ENCODE data around the gene TMTC2. TPM values are rescaled to one million over a fixed set of nuclear protein-coding genes. Genes with fewer than 3 reads are reported as not detected.

The TMTC2 gene
- polyA plus RNA-seq, 3 donors = 32.3 to 33.5 (median 33.5) TPM

GRCh38 chr12:83005534-83006197, 319.0 kb downstream of the TMTC2 start:
- no peak for DNase-seq

- no peak for DNase-seq
Observed at GRCh38 chr12:83008703-83009102, 322.0 kb downstream of the TMTC2 start.

DNA sequence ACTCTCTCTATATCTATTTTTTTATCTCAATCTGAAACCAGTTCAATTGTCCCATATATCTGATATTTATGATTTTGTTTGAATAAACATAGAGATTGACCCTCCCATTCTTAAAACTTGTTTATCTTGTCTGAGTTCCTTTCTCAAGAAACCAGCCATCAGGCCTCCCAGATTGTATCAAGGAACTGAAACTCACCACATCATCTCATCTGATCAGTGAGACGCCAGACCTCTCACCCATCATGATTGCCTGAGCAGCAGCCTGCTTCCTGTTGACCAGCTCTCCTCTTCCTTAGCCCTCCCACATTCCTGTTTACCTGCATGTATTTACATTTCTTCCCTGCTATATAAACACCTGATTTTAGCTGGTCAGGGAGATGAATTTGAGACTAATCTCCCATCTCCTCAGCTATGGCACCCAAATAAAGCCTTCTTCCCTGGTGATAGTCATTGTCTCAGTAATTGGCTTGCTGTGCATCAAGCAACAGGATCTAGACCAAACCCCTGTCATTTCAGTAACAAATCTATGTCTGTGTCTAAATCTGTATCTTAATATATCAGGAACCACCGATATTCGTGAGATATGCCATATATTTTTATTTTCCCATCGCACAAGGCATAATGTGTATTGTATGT, 323.6 kb downstream of the TMTC2 start:
- DNase-seq = no peak

DNA sequence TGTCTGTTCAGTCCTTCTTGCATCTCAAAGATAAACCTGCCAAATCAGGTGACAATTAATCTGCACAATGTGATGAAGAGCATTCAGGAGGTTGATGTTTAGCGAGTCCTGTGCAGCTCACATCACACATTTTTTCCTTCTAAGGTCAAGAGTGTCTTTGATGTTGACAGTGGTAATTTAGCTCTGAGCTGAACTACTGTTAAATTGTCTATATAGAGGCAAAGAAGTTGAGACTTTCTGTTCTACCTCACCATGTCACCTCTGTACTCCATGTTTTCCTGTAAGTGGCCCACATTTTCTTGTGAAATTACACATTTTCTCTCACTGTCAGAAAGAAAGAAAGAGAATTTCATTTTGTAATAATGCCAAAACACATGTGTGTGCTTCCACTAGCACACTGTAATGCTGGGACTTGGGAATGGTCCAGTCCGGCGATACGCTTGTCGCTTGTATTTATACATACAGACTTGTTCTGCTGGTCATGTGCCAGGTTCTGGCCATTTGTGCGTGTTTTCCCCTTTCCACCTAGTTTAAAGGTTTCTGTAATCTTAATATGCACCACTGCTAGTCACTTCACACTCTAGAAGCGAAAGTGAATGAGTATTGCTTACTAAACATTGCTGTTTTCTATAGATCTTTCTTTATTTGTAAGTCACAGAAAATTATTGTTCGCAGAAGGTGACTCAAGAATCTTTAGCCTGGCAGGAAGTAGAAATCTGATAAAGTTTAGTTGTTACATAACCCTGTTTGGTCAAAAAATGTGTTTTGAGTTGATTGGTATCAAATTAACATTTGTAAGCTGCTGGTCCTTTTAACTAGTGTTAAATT, 328.9 kb downstream of the TMTC2 start:
- peak; percentile 4 for DNase-seq

GRCh38 chr12:83016218-83016835, 329.6 kb downstream of the TMTC2 start:
- DNase-seq = no peak

DNA sequence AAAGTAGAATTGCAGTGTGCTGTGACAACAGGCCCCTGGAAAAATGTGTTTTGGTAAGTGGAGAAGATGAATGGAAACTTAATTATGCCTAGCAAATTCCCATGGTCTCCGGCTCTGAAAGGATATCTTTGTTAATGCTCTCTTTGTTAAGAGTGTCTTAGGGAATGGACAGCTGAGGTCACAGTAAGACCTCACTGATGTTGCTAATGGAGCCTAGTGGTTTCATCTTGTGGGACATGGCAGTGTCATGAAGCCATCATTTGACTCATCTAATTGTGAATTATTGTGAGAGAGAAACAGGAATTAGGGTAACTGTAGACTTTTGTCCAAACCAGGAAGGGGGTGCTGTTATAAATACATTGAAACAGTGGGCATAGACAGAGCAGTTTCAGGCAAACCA, 330.3 kb downstream of the TMTC2 start:
- no peak for DNase-seq

GRCh38 chr12:83018088-83018487, 331.4 kb downstream of the TMTC2 start:
- no peak for DNase-seq

GRCh38 chr12:83027021-83027723, 340.5 kb downstream of the TMTC2 start:
- DNase-seq = no peak

DNA sequence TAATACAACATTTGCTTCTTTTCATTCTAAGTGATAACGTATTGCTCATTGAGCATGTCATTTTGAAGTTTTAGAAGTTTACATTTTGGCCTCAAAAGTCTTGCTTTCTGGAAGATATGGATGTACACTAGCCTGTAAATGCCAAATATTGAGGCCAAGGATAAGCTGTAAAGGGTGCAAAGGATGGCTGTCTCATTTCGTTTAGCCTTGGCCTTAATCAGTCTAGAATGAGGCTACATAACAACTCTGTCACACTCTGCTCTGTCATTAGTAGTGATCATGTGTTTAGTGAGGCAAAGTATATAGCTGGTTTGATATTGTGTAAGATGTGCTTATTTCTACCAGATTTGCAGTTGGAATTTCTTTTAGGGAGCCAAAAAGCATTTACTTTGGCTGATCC, 344.5 kb downstream of the TMTC2 start:
- DNase-seq = no peak

DNA sequence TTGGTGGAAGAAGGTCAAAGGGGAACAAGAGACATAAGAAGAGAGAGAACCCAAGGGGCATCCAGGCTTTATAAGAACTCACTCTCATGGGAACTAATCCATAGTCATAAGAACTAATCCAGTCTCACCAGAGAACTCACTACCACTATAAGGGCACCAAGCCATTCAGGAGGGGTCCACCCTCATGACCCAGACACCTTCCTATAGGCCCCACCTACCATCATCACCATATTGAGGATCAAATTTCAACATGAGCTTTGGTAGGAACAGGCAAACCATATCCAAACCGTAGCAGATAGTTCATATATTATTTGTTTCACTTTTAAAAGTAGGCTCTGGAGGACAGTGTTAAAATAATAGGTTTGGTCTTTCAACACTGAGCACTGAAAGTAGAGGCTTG, 350.1 kb downstream of the TMTC2 start:
- no peak for DNase-seq

GRCh38 chr12:83039413-83039812, 352.7 kb downstream of the TMTC2 start:
- DNase-seq = no peak

GRCh38 chr12:83040339-83040738, 353.6 kb downstream of the TMTC2 start:
- no peak for DNase-seq

DNA sequence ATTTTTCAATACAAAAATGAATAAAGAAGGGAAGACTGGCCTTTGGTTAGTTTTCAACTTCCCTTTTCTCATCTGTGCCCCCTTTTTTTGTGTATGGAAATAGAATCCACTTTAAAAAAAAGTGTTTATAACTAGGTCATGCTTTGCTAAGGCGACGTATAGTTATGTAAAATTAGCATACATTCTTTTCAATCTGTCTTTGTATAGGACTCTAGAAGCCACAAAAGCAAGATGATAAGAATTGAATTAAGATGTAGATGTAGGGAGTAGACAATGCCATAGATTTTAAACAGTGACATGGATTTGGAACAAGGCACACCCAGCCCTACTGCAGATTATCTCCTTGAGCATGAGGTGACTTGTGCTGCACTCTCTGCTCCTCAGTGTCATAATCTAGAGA, 354.3 kb downstream of the TMTC2 start:
- no peak for DNase-seq

- DNase-seq = no peak
Observed at GRCh38 chr12:83042441-83043200, 355.9 kb downstream of the TMTC2 start.

DNA sequence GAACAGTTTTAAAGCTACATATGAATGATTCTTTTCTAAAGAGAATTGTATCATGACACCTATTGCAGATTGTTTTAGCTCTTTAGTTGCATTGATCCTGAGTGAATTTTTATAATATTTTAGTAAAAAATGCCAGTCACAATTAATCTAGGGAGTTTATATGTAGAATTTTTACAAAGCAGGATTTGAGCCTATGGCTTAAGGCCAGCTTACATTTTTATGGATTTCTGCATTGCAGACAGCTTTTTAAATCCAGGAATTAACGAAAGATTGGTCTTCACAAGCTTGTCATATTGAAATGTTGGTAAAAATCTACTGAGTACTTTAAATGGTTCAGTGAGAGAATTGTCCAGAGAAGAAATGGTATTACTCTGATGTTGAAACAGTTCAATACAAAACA, 358.0 kb downstream of the TMTC2 start:
- DNase-seq = no peak

- no peak for DNase-seq
Observed at GRCh38 chr12:83046019-83046418, 359.3 kb downstream of the TMTC2 start.

- DNase-seq = no peak
Observed at GRCh38 chr12:83049306-83049705, 362.6 kb downstream of the TMTC2 start.

- no peak for DNase-seq
Observed at GRCh38 chr12:83052890-83053541, 366.3 kb downstream of the TMTC2 start.

GRCh38 chr12:83057436-83057835, 370.7 kb downstream of the TMTC2 start:
- peak; percentile 14 for DNase-seq

GRCh38 chr12:83059107-83059506, 372.4 kb downstream of the TMTC2 start:
- no peak for DNase-seq

DNA sequence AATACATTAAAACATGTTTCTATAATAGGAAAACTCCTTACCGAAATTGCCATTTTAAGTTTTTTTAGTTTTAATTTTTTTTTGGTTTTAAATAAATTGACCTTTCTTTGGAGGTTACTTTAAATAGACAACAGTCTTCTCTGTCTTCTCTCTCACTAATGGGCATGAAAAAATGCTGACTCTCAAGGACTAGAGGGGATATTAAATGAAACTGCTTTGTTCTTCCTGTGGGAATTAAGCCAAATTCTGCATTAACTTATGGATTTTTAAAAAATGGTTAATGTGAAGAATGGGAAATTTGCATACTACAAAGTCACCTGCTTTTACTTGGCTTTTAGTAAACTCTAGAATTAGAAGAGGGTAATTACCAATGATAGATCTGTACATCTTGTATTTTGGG, 378.9 kb downstream of the TMTC2 start:
- DNase-seq = no peak
